Measurements from ENCODE around the gene OSBPL2. TPM values are rescaled to one million over a fixed set of nuclear protein-coding genes. Genes with fewer than 3 reads are reported as not detected.

OSBPL2 gene
- total RNA-seq, 2 donors from 2014 or later, result 46.7 to 50.3 TPM

DNA sequence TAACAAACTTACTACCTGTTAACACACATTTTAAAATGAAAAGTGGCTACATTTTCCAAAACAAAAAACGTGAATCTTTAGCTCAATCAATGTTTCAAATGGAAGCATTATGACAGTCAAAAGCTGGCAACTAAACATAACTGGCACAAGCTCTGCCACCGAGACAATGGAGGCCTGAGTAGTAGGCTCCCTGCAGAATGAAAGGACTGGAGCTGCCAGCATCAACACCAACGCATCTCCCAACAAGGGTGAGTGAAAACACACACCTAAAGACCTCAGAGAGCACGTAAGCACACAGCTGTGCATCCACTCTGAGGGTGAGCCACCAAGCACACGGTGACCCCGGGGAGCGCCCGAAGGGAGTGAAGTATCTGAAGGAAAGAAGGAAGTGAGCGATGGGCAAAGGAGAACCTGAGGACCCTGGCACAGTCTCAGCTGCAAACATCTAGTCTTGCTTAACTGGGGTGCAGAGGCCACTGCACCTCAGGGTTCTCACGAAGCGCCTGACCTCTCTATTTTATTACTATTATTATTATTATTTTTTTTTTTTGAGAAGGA lies 62.9 kb downstream of the OSBPL2 start:
- H3K4me3 ChIP-seq (ENCODE audit: low read length), result no peak overlapping the region
- H3K27ac ChIP-seq (ENCODE audit: low read depth, low read length), result no peak overlapping the region
- peak overlapping the region; percentile 87 for H3K4me3 Mint-ChIP-seq
- no peak overlapping the region for H3K9ac ChIP-seq (ENCODE audit: extremely low read depth, low read length, poor library complexity, severe bottlenecking)
- peaks cover 1% of the 10 kb centered on the region for H3K9me3 Mint-ChIP-seq
- no peaks in the 10 kb centered on the region for H3K27me3 Mint-ChIP-seq (ENCODE audit: insufficient read depth)
- peaks cover 21% of the 10 kb centered on the region for H3K36me3 Mint-ChIP-seq (ENCODE audit: low read depth)
- no peaks in the 10 kb centered on the region for H3K27me3 ChIP-seq (ENCODE audit: control insufficient read depth, insufficient read depth, low read length, poor library complexity, severe bottlenecking)
- TF ChIP-seq, protein P1, sequence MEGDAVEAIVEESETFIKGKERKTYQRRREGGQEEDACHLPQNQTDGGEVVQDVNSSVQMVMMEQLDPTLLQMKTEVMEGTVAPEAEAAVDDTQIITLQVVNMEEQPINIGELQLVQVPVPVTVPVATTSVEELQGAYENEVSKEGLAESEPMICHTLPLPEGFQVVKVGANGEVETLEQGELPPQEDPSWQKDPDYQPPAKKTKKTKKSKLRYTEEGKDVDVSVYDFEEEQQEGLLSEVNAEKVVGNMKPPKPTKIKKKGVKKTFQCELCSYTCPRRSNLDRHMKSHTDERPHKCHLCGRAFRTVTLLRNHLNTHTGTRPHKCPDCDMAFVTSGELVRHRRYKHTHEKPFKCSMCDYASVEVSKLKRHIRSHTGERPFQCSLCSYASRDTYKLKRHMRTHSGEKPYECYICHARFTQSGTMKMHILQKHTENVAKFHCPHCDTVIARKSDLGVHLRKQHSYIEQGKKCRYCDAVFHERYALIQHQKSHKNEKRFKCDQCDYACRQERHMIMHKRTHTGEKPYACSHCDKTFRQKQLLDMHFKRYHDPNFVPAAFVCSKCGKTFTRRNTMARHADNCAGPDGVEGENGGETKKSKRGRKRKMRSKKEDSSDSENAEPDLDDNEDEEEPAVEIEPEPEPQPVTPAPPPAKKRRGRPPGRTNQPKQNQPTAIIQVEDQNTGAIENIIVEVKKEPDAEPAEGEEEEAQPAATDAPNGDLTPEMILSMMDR (conservative IDR thresholded peaks at IDR 0.05), result no peak
- H3K4me1 Mint-ChIP-seq, result peaks cover 14% of the 10 kb centered on the region
- no peak overlapping the region for H3K27ac Mint-ChIP-seq
- H3K36me3 ChIP-seq (ENCODE audit: control insufficient read depth, insufficient read depth, low read length), result peaks cover 37% of the 10 kb centered on the region
- no peaks in the 10 kb centered on the region for H3K9me3 ChIP-seq (ENCODE audit: control insufficient read depth, low read length)
- DNase-seq, result no peak
- WGBS, 2 experiments (ENCODE audit: insufficient coverage in 1 of 2, insufficient read length in 1 of 2), result 92 to 96% methylated on average over 6 to 11 of the region's 11 CpGs
- peaks cover 13% of the 10 kb centered on the region for H3K4me1 ChIP-seq (ENCODE audit: control insufficient read depth, insufficient read depth, low read length)

DNA sequence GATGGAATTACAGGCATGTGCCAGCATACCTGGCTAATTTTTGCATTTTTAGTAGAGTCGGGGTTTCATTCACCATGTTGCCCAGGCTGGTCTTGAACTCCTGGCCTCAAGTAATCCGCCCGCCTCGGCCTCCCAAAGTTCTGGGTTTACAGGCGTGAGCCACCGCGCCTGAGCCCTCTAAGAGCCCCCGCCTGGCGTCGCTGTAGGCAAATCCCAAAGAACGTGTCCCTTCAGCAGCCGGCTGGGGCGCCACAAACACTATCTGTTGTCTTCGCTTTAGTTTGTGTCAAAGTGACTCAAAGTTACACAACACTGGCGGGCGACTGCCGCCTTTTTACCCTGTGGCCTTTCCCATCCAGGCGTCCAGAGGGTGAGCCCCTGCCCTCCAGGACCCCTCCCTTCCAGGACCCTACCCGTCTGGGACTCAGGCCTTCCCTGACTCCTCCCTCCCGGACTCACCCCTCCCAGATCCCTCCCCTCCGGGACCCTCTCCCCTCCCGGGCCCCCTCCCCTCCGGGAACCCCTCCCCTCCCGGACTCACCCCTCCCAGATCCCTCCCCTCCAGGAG lies 63.5 kb downstream of the OSBPL2 start:
- Mint-ChIP-seq H3K4me3 (peak overlapping the region; percentile 87), H3K9me3 (peaks cover 1% of the 10 kb centered on the region), H3K27ac (peak overlapping the region; percentile 91), H3K27me3 (ENCODE audit: insufficient read depth) (no peaks in the 10 kb centered on the region), H3K36me3 (ENCODE audit: low read depth) (peaks cover 22% of the 10 kb centered on the region), H3K4me1 (peaks cover 14% of the 10 kb centered on the region)
- H3K4me3 ChIP-seq (ENCODE audit: low read length), result peak overlapping the region; percentile 81
- peaks cover 13% of the 10 kb centered on the region for H3K4me1 ChIP-seq (ENCODE audit: control insufficient read depth, insufficient read depth, low read length)
- peaks cover 33% of the 10 kb centered on the region for H3K36me3 ChIP-seq (ENCODE audit: control insufficient read depth, insufficient read depth, low read length)
- peak overlapping the region; percentile 80 for H3K9ac ChIP-seq (ENCODE audit: extremely low read depth, low read length, poor library complexity, severe bottlenecking)
- H3K27me3 ChIP-seq (ENCODE audit: control insufficient read depth, insufficient read depth, low read length, poor library complexity, severe bottlenecking), result no peaks in the 10 kb centered on the region
- TF ChIP-seq, protein P1 (conservative IDR thresholded peaks at IDR 0.05), result peak; percentile 93
- 10 to 13% methylated on average over 17 to 21 of the region's 24 CpGs for WGBS, 2 experiments (ENCODE audit: insufficient coverage in 1 of 2, insufficient read length in 1 of 2)
- H3K9me3 ChIP-seq (ENCODE audit: control insufficient read depth, low read length), result no peaks in the 10 kb centered on the region
- peak overlapping the region; percentile 96 for H3K27ac ChIP-seq (ENCODE audit: low read depth, low read length)
- peak; percentile 97 for DNase-seq

DNA sequence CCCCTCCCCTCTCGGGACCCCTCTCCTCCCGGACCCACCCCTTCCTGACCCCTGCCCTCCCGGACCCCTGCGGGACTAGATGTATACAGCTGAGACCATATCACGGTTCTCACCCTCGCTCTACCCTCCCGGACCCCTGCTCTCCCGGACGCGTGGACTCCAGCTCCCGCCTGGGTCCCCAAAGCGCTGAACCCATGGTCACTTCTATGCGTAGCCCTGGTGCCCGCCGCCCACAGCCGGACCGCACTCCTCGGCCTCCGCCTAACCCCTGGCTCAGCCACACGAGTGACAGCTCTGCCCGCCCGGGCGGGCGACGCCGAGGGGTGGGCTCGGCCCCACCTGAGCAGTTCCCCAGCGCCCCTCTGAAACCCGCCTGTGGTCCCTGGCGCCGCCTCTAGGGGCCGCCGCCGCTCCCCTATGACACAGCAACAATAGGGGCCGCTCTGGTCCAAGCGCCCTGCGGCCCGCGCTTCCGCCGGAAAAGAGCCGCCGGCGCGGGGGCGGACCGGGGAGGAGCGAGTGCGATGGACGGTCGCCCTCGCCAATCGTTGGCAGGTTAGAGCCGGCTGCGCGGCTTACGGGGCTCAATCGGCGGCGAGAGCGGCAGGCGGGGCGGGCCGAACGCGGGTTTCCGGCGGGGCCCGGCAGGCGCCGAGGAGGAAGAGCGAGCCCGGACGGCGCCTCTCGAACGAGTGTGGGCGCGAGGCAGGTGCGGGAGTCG lies 64.2 kb downstream of the OSBPL2 start, which contains the start of gene ADRM1:
Gene ADRM1 (plus strand): TSS at position 657 of the 721 bp plus-strand sequence. CDS start 572 bp downstream, outside the sequence.
- peak; percentile 99 for DNase-seq
- H3K9me3 Mint-ChIP-seq, result peaks cover 1% of the 10 kb centered on the region
- no peaks in the 10 kb centered on the region for H3K27me3 Mint-ChIP-seq (ENCODE audit: insufficient read depth)
- Histone ChIP-seq H3K9me3 (ENCODE audit: control insufficient read depth, low read length) (no peaks in the 10 kb centered on the region), H3K27ac (ENCODE audit: low read depth, low read length) (peak within 1 kb of the TSS; percentile 96), H3K4me3 (ENCODE audit: low read length) (peak within 1 kb of the TSS; percentile 98), H3K27me3 (ENCODE audit: control insufficient read depth, insufficient read depth, low read length, poor library complexity, severe bottlenecking) (no peaks in the 10 kb centered on the region), H3K9ac (ENCODE audit: extremely low read depth, low read length, poor library complexity, severe bottlenecking) (peak within 1 kb of the TSS; percentile 84), H3K36me3 (ENCODE audit: control insufficient read depth, insufficient read depth, low read length) (peaks cover 38% of the 10 kb centered on the region), H3K4me1 (ENCODE audit: control insufficient read depth, insufficient read depth, low read length) (peaks cover 13% of the 10 kb centered on the region)
- peaks cover 22% of the 10 kb centered on the region for H3K36me3 Mint-ChIP-seq (ENCODE audit: low read depth)
- WGBS, 2 experiments (ENCODE audit: insufficient coverage in 1 of 2, insufficient read length in 1 of 2), result 0 to 4% methylated on average over 22 to 81 of the region's 81 CpGs
- peak within 1 kb of the TSS; percentile 87 for H3K4me3 Mint-ChIP-seq
- peaks cover 14% of the 10 kb centered on the region for H3K4me1 Mint-ChIP-seq
- H3K27ac Mint-ChIP-seq, result peak within 1 kb of the TSS; percentile 94
- TF ChIP-seq, protein P1 (conservative IDR thresholded peaks at IDR 0.05), result peak; percentile 94
